NB4 (cell line): ENCODE measurements around the gene GPRIN3.

Experiments used
- MYC ChIP-seq: IDR thresholded peaks from 2 replicates; pipeline ENCODE4 v1.6.1; 2011; ENCODE audit warnings: low read depth, low read length
- POLR2A ChIP-seq: IDR thresholded peaks from 2 replicates; pipeline ENCODE4 v1.6.1; 2011; ENCODE audit warnings: mild to moderate bottlenecking; ENCODE audit not compliant: insufficient read length; ENCODE audit errors: extremely low read depth
- TF ChIP-seq, protein P1 (sequence below): IDR thresholded peaks from one replicate; pipeline ENCODE4 v1.5.1; 2012; ENCODE audit warnings: low read depth, low read length
- TF ChIP-seq, protein P2 (sequence below): IDR thresholded peaks from 2 replicates; pipeline ENCODE4 v1.6.1; 2011; ENCODE audit warnings: low read depth, low read length

DNA sequence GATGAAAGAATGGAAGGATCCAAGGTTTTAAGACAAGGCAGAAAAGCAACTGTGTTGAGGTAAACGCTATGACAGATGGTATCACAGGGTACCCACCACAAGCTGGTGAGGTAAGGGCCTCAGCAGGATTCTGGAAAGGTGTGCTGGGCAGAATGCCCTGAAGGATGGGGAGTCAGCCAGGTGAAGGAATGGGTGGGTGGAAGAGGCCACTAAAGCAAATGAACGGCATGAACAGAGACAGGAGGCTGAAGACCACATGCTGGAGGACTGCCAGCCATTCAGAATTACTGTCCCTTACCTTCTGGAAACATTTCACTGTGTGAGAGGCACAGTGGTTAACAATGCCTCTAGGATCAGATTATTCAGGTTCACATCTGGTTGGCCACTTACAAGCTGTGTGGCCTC lies 23.6 kb downstream of the GPRIN3 start:
- TF ChIP-seq POLR2A (no peak), MYC (no peak)
- TF ChIP-seq, protein P1, sequence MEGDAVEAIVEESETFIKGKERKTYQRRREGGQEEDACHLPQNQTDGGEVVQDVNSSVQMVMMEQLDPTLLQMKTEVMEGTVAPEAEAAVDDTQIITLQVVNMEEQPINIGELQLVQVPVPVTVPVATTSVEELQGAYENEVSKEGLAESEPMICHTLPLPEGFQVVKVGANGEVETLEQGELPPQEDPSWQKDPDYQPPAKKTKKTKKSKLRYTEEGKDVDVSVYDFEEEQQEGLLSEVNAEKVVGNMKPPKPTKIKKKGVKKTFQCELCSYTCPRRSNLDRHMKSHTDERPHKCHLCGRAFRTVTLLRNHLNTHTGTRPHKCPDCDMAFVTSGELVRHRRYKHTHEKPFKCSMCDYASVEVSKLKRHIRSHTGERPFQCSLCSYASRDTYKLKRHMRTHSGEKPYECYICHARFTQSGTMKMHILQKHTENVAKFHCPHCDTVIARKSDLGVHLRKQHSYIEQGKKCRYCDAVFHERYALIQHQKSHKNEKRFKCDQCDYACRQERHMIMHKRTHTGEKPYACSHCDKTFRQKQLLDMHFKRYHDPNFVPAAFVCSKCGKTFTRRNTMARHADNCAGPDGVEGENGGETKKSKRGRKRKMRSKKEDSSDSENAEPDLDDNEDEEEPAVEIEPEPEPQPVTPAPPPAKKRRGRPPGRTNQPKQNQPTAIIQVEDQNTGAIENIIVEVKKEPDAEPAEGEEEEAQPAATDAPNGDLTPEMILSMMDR, result no peak
- TF ChIP-seq, protein P2, sequence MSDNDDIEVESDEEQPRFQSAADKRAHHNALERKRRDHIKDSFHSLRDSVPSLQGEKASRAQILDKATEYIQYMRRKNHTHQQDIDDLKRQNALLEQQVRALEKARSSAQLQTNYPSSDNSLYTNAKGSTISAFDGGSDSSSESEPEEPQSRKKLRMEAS, result no peak
